IPS-15b (cell line): ENCODE results near the gene ADGRD2.
"Not testable (repeated sequence)": the region's sequence is repeated elsewhere in the genome, so short reads cannot be mapped to it uniquely, and the experiment has no call there.

Experiments used
- H3K27me3 ChIP-seq: one replicate; pipeline ENCODE4 v1.6.1; 2013; ENCODE audit warnings: low read length; ENCODE audit not compliant: control insufficient read depth, insufficient read depth
- H3K36me3 ChIP-seq: one replicate; pipeline ENCODE4 v1.6.1; 2013; ENCODE audit warnings: low read length; ENCODE audit not compliant: control insufficient read depth, insufficient read depth
- H3K4me1 ChIP-seq: one replicate; pipeline ENCODE4 v1.6.1; 2013; ENCODE audit warnings: mild to moderate bottlenecking, low read length; ENCODE audit not compliant: control insufficient read depth, insufficient read depth
- H3K4me3 ChIP-seq: one replicate; pipeline ENCODE4 v1.5.1; 2013; ENCODE audit warnings: low read depth, low read length
- H3K9ac ChIP-seq: one replicate; pipeline ENCODE4 v1.6.1; 2013; ENCODE audit warnings: low read depth, mild to moderate bottlenecking, low read length
- H3K9me3 ChIP-seq: one replicate; pipeline ENCODE4 v1.6.1; 2013; ENCODE audit warnings: mild to moderate bottlenecking, low read length; ENCODE audit not compliant: control insufficient read depth, insufficient read depth

ADGRD2 gene

GRCh38 chr9:124420991-124421543 is 29.2 kb upstream of the ADGRD2 start:
- H3K27me3 ChIP-seq, result peaks cover 5% of the 10 kb centered on the region
- no peaks in the 10 kb centered on the region for H3K4me1 ChIP-seq
- no peak overlapping the region for H3K4me3 ChIP-seq
- H3K36me3 ChIP-seq, result no peaks in the 10 kb centered on the region
- no peaks in the 10 kb centered on the region for H3K9me3 ChIP-seq
- H3K9ac ChIP-seq, result no peak overlapping the region

- H3K27me3 ChIP-seq, result peaks cover 5% of the 10 kb centered on the region
- no peaks in the 10 kb centered on the region for H3K4me1 ChIP-seq
- H3K9ac ChIP-seq, result no peak overlapping the region
- H3K4me3 ChIP-seq, result no peak overlapping the region
- no peaks in the 10 kb centered on the region for H3K9me3 ChIP-seq
- no peaks in the 10 kb centered on the region for H3K36me3 ChIP-seq
Observed at GRCh38 chr9:124423155-124423554, 27.1 kb upstream of the ADGRD2 start.

- Histone ChIP-seq H3K9ac (no peak overlapping the region), H3K4me1 (no peaks in the 10 kb centered on the region), H3K27me3 (peaks cover 5% of the 10 kb centered on the region), H3K4me3 (no peak overlapping the region), H3K9me3 (no peaks in the 10 kb centered on the region), H3K36me3 (no peaks in the 10 kb centered on the region)
Observed at GRCh38 chr9:124423591-124423990, 26.7 kb upstream of the ADGRD2 start.

- not testable (repeated sequence) for H3K36me3 ChIP-seq, H3K9me3 ChIP-seq, H3K9ac ChIP-seq, H3K4me3 ChIP-seq, H3K27me3 ChIP-seq, H3K4me1 ChIP-seq
Observed at GRCh38 chr9:124425733-124426132, 24.5 kb upstream of the ADGRD2 start.

- Histone ChIP-seq H3K36me3 (no peaks in the 10 kb centered on the region), H3K9ac (no peak overlapping the region), H3K27me3 (peaks cover 5% of the 10 kb centered on the region), H3K4me1 (no peaks in the 10 kb centered on the region), H3K4me3 (no peak overlapping the region), H3K9me3 (no peaks in the 10 kb centered on the region)
Observed at GRCh38 chr9:124426361-124426760, 23.9 kb upstream of the ADGRD2 start.

GRCh38 chr9:124427281-124427680 is 23.0 kb upstream of the ADGRD2 start:
- Histone ChIP-seq H3K27me3 (peaks cover 5% of the 10 kb centered on the region), H3K4me3 (no peak overlapping the region), H3K9me3 (no peaks in the 10 kb centered on the region), H3K4me1 (no peaks in the 10 kb centered on the region), H3K36me3 (no peaks in the 10 kb centered on the region), H3K9ac (no peak overlapping the region)

- Histone ChIP-seq H3K36me3 (no peaks in the 10 kb centered on the region), H3K4me3 (no peak overlapping the region), H3K27me3 (peaks cover 2% of the 10 kb centered on the region)
Observed at GRCh38 chr9:124428751-124429529, 21.3 kb upstream of the ADGRD2 start.

GRCh38 chr9:124429530-124429867 is 20.8 kb upstream of the ADGRD2 start:
- H3K9me3 ChIP-seq, result no peaks in the 10 kb centered on the region
- H3K36me3 ChIP-seq, result no peaks in the 10 kb centered on the region
- H3K4me3 ChIP-seq, result no peak overlapping the region
- no peaks in the 10 kb centered on the region for H3K27me3 ChIP-seq
- no peak overlapping the region for H3K9ac ChIP-seq
- H3K4me1 ChIP-seq, result no peaks in the 10 kb centered on the region

More at GRCh38 chr9:124428751-124429529, 21.3 kb upstream of the ADGRD2 start:
- Histone ChIP-seq H3K9me3 (no peaks in the 10 kb centered on the region), H3K9ac (no peak overlapping the region), H3K4me1 (no peaks in the 10 kb centered on the region)

- Histone ChIP-seq H3K27me3 (no peaks in the 10 kb centered on the region), H3K9ac (no peak overlapping the region), H3K4me1 (no peaks in the 10 kb centered on the region), H3K36me3 (no peaks in the 10 kb centered on the region), H3K9me3 (no peaks in the 10 kb centered on the region), H3K4me3 (no peak overlapping the region)
Observed at GRCh38 chr9:124436320-124436719, 13.9 kb upstream of the ADGRD2 start.

- no peak overlapping the region for H3K4me3 ChIP-seq
- H3K27me3 ChIP-seq, result no peaks in the 10 kb centered on the region
- H3K4me1 ChIP-seq, result no peaks in the 10 kb centered on the region
- H3K9ac ChIP-seq, result no peak overlapping the region
- H3K36me3 ChIP-seq, result no peaks in the 10 kb centered on the region
- H3K9me3 ChIP-seq, result no peaks in the 10 kb centered on the region
Observed at GRCh38 chr9:124437086-124437485, 13.2 kb upstream of the ADGRD2 start.

GRCh38 chr9:124438091-124438490 is 12.2 kb upstream of the ADGRD2 start:
- H3K4me3 ChIP-seq, result no peak overlapping the region
- H3K4me1 ChIP-seq, result no peaks in the 10 kb centered on the region
- H3K9me3 ChIP-seq, result no peaks in the 10 kb centered on the region
- no peaks in the 10 kb centered on the region for H3K36me3 ChIP-seq
- no peak overlapping the region for H3K9ac ChIP-seq
- H3K27me3 ChIP-seq, result no peaks in the 10 kb centered on the region

GRCh38 chr9:124439086-124439485 is 11.2 kb upstream of the ADGRD2 start:
- Histone ChIP-seq H3K27me3 (no peaks in the 10 kb centered on the region), H3K9me3 (no peaks in the 10 kb centered on the region), H3K4me1 (no peaks in the 10 kb centered on the region), H3K36me3 (no peaks in the 10 kb centered on the region), H3K4me3 (no peak overlapping the region), H3K9ac (no peak overlapping the region)
